NCI-H510A (cell line): ENCODE data around the gene IGFBP7.

Source experiments
- DNase-seq: peaks from one replicate; lab custom pipeline; 2025; lab: John Stamatoyannopoulos, UW

The IGFBP7 gene

GRCh38 chr4:57109847-57110639, at the start of gene IGFBP7:
Gene IGFBP7, minus strand, starts transcription at chr4:57110385. Its CDS starts 34 bp downstream, at chr4:57110351.
- no peak for DNase-seq

- no peak for DNase-seq
These were observed 49.7 kb upstream of the IGFBP7 start for GRCh38 chr4:57159866-57160265.

- no peak for DNase-seq
These were observed 48.6 kb upstream of the IGFBP7 start for GRCh38 chr4:57158762-57159161.

GRCh38 chr4:57158221-57158620, 48.0 kb upstream of the IGFBP7 start:
- DNase-seq = no peak

- DNase-seq = no peak
These were observed 47.5 kb upstream of the IGFBP7 start for GRCh38 chr4:57157596-57158137.

- no peak for DNase-seq
These were observed 46.2 kb upstream of the IGFBP7 start for GRCh38 chr4:57156242-57156990.

- no peak for DNase-seq
These were observed 44.7 kb upstream of the IGFBP7 start for GRCh38 chr4:57154926-57155325.

- DNase-seq = no peak
These were observed 44.0 kb upstream of the IGFBP7 start for GRCh38 chr4:57154191-57154590.

GRCh38 chr4:57153207-57153606, 43.0 kb upstream of the IGFBP7 start:
- no peak for DNase-seq

GRCh38 chr4:57151481-57151880, 41.3 kb upstream of the IGFBP7 start:
- DNase-seq = no peak

- no peak for DNase-seq
These were observed 39.6 kb upstream of the IGFBP7 start for GRCh38 chr4:57149833-57150232.

GRCh38 chr4:57148831-57149505, 38.8 kb upstream of the IGFBP7 start:
- no peak for DNase-seq

GRCh38 chr4:57148177-57148576, 38.0 kb upstream of the IGFBP7 start:
- no peak for DNase-seq

- no peak for DNase-seq
These were observed 37.3 kb upstream of the IGFBP7 start for GRCh38 chr4:57147335-57148060.

- DNase-seq = no peak
These were observed 36.3 kb upstream of the IGFBP7 start for GRCh38 chr4:57146444-57146843.

GRCh38 chr4:57144466-57144865, 34.3 kb upstream of the IGFBP7 start:
- no peak for DNase-seq

GRCh38 chr4:57139783-57140182, 29.6 kb upstream of the IGFBP7 start:
- DNase-seq = no peak

- DNase-seq = no peak
These were observed 27.1 kb upstream of the IGFBP7 start for GRCh38 chr4:57137261-57137660.

GRCh38 chr4:57136281-57136680, 26.1 kb upstream of the IGFBP7 start:
- DNase-seq = no peak

GRCh38 chr4:57132743-57133137, 22.6 kb upstream of the IGFBP7 start:
- no peak for DNase-seq

- peak; percentile 13 for DNase-seq
These were observed 21.9 kb upstream of the IGFBP7 start for GRCh38 chr4:57131849-57132742.
